Hematopoietic multipotent progenitor cell treated with erythropoietin and hydrocortisone succinate and interleukin-3 and kit ligand, for 8 days (in vitro differentiated cells): ENCODE results near the gene PCBP3.

Experiments
- DNase-seq: peaks from one replicate; pipeline ENCODE4 v3.0.0-alpha.2; 2015

The PCBP3 gene

GRCh38 chr21:45852886-45853400 lies 209.4 kb downstream of the PCBP3 start:
- no peak for DNase-seq

GRCh38 chr21:45853703-45854342 lies 210.3 kb downstream of the PCBP3 start:
- no peak for DNase-seq

GRCh38 chr21:45854690-45855247 lies 211.2 kb downstream of the PCBP3 start:
- DNase-seq: no peak

GRCh38 chr21:45855248-45855811 lies 211.8 kb downstream of the PCBP3 start:
- no peak for DNase-seq

GRCh38 chr21:45856442-45856841 lies 212.9 kb downstream of the PCBP3 start:
- no peak for DNase-seq

- no peak for DNase-seq
Observed at GRCh38 chr21:45856906-45857305, 213.4 kb downstream of the PCBP3 start.

GRCh38 chr21:45857761-45858160 lies 214.2 kb downstream of the PCBP3 start:
- no peak for DNase-seq

GRCh38 chr21:45858180-45858579 lies 214.7 kb downstream of the PCBP3 start:
- no peak for DNase-seq

- no peak for DNase-seq
Observed at GRCh38 chr21:45859041-45859761, 215.7 kb downstream of the PCBP3 start.

- no peak for DNase-seq
Observed at GRCh38 chr21:45859762-45860357, 216.3 kb downstream of the PCBP3 start.

GRCh38 chr21:45860493-45861155 lies 217.1 kb downstream of the PCBP3 start:
- no peak for DNase-seq

- DNase-seq: no peak
Observed at GRCh38 chr21:45861156-45861870, 217.8 kb downstream of the PCBP3 start.

GRCh38 chr21:45862543-45863207 lies 219.2 kb downstream of the PCBP3 start:
- no peak for DNase-seq

- DNase-seq: no peak
Observed at GRCh38 chr21:45863267-45863666, 219.7 kb downstream of the PCBP3 start.

- no peak for DNase-seq
Observed at GRCh38 chr21:45863751-45864150, 220.2 kb downstream of the PCBP3 start.

GRCh38 chr21:45864436-45864835 lies 220.9 kb downstream of the PCBP3 start:
- DNase-seq: no peak

- no peak for DNase-seq
Observed at GRCh38 chr21:45865106-45865835, 221.7 kb downstream of the PCBP3 start.

- no peak for DNase-seq
Observed at GRCh38 chr21:45866551-45866950, 223.0 kb downstream of the PCBP3 start.

GRCh38 chr21:45867041-45867666 lies 223.6 kb downstream of the PCBP3 start:
- DNase-seq: no peak

GRCh38 chr21:45867671-45868081 lies 224.2 kb downstream of the PCBP3 start:
- DNase-seq: no peak
